Cerebellar cortex (tissue), 1 donor: Measurements from ENCODE around the gene MED12L.

Source experiments
- DNase-seq: peaks from one replicate; pipeline ENCODE4 v3.0.0-alpha.2; 2015; ENCODE audit warnings: low spot score

MED12L gene

GRCh38 chr3:151425627-151426340 is 340.3 kb downstream of the MED12L start:
- no peak for DNase-seq

- DNase-seq, result no peak
Measured at GRCh38 chr3:151426341-151426657, 340.8 kb downstream of the MED12L start.

DNA sequence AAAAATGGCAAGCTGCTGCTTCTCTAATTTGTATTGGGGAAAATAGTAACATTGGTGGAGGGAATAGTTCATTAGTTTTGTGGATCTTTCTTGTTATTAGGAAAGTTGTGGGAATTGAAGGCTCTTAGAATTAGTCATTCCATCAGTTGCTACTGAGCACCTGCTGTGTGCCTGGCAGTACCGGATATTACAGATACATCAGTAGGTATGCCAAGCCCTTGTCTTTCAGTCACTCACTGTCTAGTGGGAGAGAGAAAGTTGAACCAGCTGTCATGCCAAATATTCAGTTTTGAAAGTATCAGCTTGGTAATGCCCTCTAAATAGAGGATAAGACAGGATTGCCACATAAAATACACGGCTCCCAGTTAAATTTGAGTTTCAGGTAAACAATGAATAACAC is 342.9 kb downstream of the MED12L start:
- DNase-seq, result no peak

- no peak for DNase-seq
Measured at GRCh38 chr3:151430821-151431484, 345.5 kb downstream of the MED12L start.

DNA sequence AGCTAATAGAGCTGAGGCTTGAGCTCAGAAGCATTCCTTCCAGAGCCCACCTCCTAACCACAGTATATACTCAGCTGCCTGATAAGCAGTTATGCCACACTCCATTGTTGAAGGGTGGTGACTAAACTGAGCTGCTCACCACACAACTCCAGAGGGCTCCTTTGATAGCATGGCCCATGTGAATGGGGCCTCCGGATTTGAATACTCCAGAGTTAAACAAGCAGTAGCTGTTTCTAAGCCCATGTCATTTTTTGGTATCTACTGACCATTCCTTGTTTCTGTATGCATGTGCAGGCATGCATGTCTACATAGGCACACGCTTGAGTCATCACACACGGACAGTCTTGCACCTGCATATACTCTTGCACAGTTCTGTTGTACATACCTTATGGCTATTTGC is 346.5 kb downstream of the MED12L start:
- DNase-seq, result no peak

DNA sequence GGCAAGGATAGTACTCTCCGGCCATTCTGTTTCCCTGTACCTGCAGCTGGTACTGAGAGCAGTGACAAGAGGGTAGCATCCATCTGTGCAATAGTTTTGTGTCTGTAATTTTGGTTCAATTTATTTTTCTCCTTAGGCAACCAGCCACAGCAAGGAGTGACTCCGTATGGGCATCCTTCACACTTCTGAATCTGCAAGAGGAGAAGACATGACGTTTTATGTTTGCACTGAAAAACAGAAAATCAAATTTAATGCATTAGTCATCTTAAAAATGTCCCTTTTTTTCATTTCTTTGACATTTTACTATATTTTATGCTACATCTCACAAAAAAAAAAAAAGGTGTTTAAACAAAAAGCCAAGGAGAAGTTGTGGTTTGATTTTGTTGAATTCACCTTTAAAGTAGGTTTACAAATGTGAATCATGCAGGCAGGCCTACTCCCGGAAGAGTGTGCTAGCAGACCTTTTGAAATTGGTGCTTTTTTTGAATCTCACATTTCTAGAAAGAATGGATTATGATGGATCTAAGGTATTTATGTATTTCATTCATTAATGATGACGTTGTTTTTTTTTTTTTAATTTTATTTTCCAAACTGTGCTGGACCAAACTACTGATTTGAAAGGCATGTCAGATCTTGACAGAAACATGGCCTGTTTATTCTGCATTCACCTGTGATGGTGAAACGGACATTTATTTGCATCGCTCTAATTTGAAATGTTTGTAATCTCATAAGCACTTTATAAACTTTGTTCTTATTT is 347.3 kb downstream of the MED12L start:
- peak; percentile 3 for DNase-seq

DNA sequence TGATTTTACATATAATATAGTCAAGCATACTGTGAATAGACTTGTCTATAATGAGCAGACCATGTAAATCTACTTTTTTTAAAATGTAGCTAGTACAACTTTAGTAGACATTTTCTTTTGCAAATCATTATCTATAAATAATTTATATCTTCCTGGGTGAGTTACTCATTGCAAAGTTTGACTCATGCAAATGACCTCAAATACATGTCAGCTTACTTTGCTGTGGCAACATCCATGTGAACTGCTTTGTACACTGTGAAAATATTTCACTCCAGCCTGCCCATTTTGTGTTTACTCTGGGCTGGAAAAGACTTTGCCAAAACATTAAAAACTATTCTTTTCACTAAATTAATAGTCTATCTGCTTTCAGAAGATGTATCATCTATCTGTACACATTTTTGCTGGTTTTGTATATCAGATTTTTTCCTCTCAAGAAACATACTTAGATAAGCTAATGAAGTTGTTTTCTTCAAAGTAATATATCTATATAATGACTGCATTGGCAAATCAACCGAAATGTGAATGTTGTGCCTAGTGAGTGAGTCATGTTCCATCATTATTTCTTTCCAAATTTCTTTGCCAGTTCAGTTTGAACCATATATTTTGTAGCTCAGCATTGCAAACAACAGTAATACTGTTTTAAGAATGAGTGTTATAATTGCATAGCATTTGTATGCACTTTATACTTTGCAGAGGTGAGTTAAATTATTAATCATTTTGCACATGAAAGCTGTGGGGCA is 348.9 kb downstream of the MED12L start:
- DNase-seq, result no peak

- no peak for DNase-seq
Measured at GRCh38 chr3:151436675-151437446, 351.4 kb downstream of the MED12L start.

GRCh38 chr3:151437906-151438305 is 352.4 kb downstream of the MED12L start:
- DNase-seq, result no peak

- DNase-seq, result peak; percentile 40
Measured at GRCh38 chr3:151439652-151440125, 354.2 kb downstream of the MED12L start.

DNA sequence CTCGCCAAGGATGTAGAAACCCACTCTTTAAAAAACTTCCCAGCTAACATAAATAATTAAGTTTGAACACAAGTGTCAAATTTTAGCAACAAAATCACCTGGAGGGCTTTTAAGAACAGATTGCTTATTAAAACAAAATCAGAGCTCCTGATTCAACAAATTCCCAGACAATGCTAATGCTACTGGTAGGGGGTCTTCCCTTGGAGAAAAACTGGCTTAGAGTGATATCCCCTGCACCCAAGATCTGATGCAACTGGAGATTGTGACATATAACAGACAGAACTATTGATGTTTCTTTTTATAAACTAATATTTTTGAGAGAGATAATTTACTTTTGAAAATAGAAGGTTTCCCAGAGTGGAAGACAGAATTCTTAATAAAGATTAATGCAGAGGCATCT is 355.5 kb downstream of the MED12L start:
- no peak for DNase-seq

- DNase-seq, result no peak
Measured at GRCh38 chr3:151443583-151443982, 358.1 kb downstream of the MED12L start.

GRCh38 chr3:151445273-151446001 is 360.0 kb downstream of the MED12L start:
- DNase-seq, result no peak

DNA sequence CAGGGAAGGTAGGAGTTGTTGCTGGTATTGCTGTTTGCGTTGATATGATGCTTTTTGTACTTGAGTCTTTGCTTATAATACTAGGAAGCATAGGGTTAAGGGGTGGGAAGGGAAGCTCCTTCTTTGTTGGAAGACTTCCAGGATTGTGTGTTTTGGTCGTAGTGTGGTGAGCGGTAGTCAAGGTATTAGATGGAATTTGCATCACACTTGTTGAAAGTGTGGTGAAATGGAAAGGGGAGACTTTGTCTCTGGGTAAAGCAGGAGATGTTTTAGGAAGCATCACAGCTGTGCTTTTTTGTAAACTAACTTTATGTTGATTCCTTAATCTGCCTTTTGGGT is 360.5 kb downstream of the MED12L start:
- DNase-seq, result no peak

DNA sequence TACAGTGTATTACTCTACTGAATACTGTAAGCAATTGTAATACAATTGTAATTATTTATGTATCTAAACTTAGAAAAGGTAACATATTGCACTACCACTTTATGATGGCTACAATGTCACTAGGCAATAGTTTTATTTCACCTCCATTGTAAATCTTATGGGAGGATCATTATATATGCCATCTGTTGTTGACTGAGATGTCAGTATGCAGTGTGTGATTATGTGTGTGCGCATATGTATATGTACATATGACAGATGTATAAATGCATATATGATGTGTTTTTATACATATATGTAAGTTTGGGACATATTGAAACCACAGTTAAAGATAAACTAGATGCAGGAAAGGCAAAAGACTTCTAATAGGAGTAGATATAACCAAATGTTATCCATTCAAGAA is 366.9 kb downstream of the MED12L start:
- DNase-seq, result no peak

- DNase-seq, result no peak
Measured at GRCh38 chr3:151452841-151453240, 367.4 kb downstream of the MED12L start.

DNA sequence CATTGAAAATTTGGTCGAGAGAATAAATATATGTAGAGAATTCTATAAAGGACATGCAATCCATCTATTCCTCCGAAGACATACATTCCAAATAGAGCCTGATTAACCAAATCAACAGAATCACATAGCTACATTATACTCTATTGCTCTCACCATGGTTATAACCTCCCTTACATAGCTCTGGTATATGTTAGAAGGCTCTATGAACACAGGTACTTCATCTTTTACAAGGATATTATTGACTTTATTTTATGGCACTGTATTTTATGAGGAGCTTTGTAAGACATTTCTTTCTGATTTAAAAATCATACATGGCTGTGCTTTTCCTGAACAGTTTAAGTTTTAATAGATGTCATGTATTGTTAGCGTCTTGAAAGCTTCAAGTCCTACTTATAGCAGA is 370.6 kb downstream of the MED12L start:
- no peak for DNase-seq

- DNase-seq, result no peak
Measured at GRCh38 chr3:151459358-151459757, 373.9 kb downstream of the MED12L start.

DNA sequence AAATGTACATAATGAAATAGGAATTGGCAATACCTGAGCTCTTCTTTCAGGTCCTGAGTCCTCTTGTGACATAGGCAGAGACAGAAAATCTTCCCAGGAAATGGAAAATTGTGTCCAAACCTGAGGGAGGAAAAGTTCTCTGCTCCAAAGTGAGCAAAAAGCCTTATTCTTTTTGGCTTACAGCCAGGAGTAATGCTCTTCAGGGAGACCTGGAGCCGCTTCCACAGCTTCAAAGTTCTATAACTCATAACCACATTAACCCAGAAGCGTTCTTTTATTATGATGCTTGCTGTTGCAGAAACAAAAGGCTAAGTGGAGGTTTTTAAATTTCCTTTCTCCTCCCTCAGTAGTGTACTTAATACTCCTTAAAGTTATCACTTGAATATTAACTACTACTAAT is 374.8 kb downstream of the MED12L start:
- DNase-seq, result no peak

- DNase-seq, result no peak
Measured at GRCh38 chr3:151460774-151461450, 375.4 kb downstream of the MED12L start, which contains the start of gene IGSF10. TSS of gene IGSF10 (minus strand) at chr3:151461061. CDS start at chr3:151458709, 2,352 bp downstream.
